ENCODE data around the gene DEAF1.

The DEAF1 gene

GRCh38 chr11:608791-609251 is 86.2 kb downstream of the DEAF1 start:
- DNase-seq = no peak

- no peak for DNase-seq
These were observed 86.9 kb downstream of the DEAF1 start for GRCh38 chr11:607971-608659.

- DNase-seq = no peak
These were observed 87.8 kb downstream of the DEAF1 start for GRCh38 chr11:607020-607780.

DNA sequence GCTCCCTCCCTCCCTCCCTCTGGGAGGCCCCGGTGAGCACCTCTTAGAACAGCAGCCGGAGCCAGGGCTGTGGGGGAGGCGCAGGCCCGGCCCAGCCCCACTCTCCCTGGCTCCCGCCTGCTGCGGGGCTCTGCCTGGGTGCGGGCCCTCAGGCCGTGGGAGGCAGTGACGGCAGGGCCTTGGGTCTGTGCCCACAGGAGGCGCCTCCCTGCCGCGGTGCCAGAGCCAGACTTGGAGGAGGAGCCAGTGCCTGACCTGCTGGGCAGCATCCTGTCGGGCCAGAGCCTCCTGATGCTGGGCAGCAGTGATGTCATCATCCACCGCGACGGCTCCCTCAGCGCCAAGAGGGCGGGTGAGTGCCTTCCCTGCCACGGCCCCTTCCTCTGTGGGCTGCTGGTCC is 88.8 kb downstream of the DEAF1 start:
- DNase-seq = no peak

DNA sequence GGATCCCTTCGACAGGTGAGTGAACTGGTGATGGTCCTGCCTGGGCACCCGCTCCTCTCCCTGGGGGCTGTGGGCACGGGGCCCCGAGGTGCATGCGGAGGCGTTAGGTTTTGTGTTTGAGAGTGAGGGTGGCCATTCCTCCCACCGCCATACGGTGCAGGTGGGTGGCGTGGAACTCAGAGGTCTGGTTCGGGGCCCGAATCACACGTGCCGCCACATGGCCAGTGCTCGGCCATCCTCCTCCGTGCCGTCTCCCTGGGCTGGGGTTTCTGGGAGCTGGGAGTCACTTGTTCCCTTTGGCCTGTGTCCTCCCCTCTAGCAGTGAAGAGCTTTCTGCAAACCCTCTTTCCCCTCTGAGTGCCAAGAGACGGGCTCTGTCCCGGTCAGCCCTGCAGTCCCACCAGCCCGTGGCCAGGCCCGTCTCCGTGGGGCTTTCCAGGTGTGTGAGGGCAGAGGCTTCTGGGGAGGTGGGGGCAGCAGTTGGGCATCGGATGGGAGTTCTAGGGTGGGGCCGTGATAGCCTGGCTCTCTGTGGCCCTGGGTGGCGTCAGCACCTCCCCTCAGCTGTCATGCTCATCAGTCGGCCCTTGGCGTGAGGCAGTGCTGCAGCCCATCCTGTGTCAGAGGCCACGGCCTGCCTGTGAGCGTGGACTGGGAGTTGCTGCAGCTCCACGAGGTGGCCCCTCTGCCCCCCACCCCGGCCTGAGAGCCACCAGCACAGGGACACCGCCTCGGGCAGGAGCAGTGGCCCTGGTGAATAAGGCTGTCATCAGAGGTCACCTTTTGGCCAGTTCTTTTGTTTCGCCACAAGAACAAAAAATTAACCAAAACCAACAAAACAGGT is 89.5 kb downstream of the DEAF1 start:
- DNase-seq = no peak

DNA sequence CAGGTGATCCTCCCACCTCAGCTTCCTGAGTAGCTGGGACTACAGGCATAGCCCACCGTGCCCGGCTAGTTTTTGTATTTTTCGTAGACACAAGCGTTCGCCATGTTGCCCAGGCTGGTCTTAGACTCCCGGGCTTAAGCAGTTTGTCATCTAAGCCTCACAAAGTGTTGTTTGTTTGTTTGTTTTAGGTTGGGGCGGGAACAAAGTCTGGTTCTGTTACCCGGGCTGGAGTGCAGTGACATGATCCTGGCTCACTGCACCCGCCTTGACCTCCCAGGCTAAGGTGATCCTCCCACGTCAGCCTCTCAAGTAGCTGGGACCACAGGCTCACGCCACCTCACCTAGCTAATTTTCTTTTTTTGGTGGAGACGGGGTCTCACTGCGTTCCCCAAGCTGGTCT is 91.9 kb downstream of the DEAF1 start:
- no peak for DNase-seq

GRCh38 chr11:601573-602245 is 93.3 kb downstream of the DEAF1 start:
- no peak for DNase-seq

GRCh38 chr11:598005-598680 is 96.9 kb downstream of the DEAF1 start:
- no peak for DNase-seq

- DNase-seq = no peak
These were observed 97.8 kb downstream of the DEAF1 start for GRCh38 chr11:597166-597725.

- no peak for DNase-seq
These were observed 98.6 kb downstream of the DEAF1 start for GRCh38 chr11:596374-596773.

- DNase-seq = no peak
These were observed 99.6 kb downstream of the DEAF1 start for GRCh38 chr11:595400-595799.

All from AML-193 (cell line).